Pancreas (tissue), 10 donors: ENCODE results near the gene RACK1. TPM values are rescaled to one million over a fixed set of nuclear protein-coding genes. Genes with fewer than 3 reads are reported as not detected.
A peak's percentile ranks its signal among the peaks of the same experiment; 100 is the strongest.
"Not testable (repeated sequence)": the region's sequence is repeated elsewhere in the genome, so short reads cannot be mapped to it uniquely, and the experiment has no call there.

Experiments used
- ATAC-seq, 4 donors: fragments of 200-7000 bp; cut with Tn5 transposase; one replicate each; pipeline versions ENCODE4 v1.8.0 to v1.9.1; 2020; ENCODE audit warnings: mild to moderate bottlenecking in 4 of 4, moderate library complexity in 4 of 4
- DNase-seq, 6 donors: peaks; one replicate each; pipeline ENCODE4 v3.0.0-alpha.2; 2020
- FAIRE-seq: peaks from 2 replicates; lab custom pipeline; 2012; peaks lifted over from hg19 to GRCh38; lab: Jason Lieb, UNC
- H3K27ac ChIP-seq, 4 donors: fragments of 200-600 bp; sonication (generic); 1 replicate in 3 of 4; 2 replicates in 1 of 4; pipeline versions ENCODE4 v1.5.0 to v1.8.0; 2020
- H3K27me3 ChIP-seq, 4 donors: fragments of 200-600 bp; one replicate each; pipeline ENCODE4 v1.8.0; 2021
- H3K36me3 ChIP-seq, 3 donors: fragments of 200-600 bp; sonication (generic) in 1 of 3; one replicate each; pipeline versions ENCODE4 v1.5.0 to v1.8.0; 2020 to 2021
- H3K4me1 ChIP-seq, 3 donors: fragments of 200-600 bp; one replicate each; pipeline ENCODE4 v1.8.0; 2021
- H3K4me3 ChIP-seq, 4 donors: fragments of 200-600 bp; sonication (generic) in 2 of 4; one replicate each; pipeline versions ENCODE4 v1.5.0 to v1.8.0; 2020 to 2021
- H3K9me3 ChIP-seq, 4 donors: fragments of 200-600 bp; one replicate each; pipeline ENCODE4 v1.8.0; 2021
- CTCF ChIP-seq, 4 donors: fragments of 200-600 bp; sonication (generic) in 3 of 4; IDR thresholded peaks; one replicate each; pipeline versions ENCODE4 v1.5.0 to v1.8.0; 2021; ENCODE audit warnings: antibody characterized with exemption in 4 of 4
- WGBS, 2 donors: extraction: QIAGEN DNeasy Blood & Tissue Kit; methylation state at CpG; one replicate each; pipeline ENCODE4 v1.1.7; 2013; 5-methylcytosine and 5-hydroxymethylcytosine counted together
- intact Hi-C, 3 donors: fragments of 100-400 bp; cut with DNase I; formaldehyde crosslinking; loops; one replicate each; pipeline versions ENCODE4 v1.11.1 to v1.14.2; 2022
- polyA plus RNA-seq, 2 donors: library from polyadenylated mRNA; stranded (reverse); fragments of 200-250 nt; gene quantifications; one replicate each; pipeline ENCODE4 v1.2.3, GENCODE V29; 2013
- total RNA-seq, 6 donors: library from RNA; stranded (reverse); fragmentation: NEBNext Ultra II Directional in 4 of 6; extraction: Animal tissue kit (Norgen Biotek cat#: 25700) in 4 of 6; gene quantifications; one replicate each; pipeline versions ENCODE4 v1.2.1 to v1.2.4, GENCODE V29; 2021 to 2023
- donor health status: healthy with polysubstance abuse.
- donor health status: DM: no; HTN: no; CAD: no; lungs with moderate emphysema.
- donor health status: DM: no; HTN: no; CAD: no.
- donor health status: control.
- donor health status: control.
- donor health status: Bipolar disorder and iron deficiency.
- donor health status: DM: yes; HTN: yes; CAD: no.
- donor health status: DM: no; HTN: no; CAD: no.
- donor health status: DM: no; HTN: no; CAD: no.
- donor health status: DM: yes; HTN: yes; CAD: no.

The RACK1 gene
- total and polyA plus RNA-seq, 8 donors, result 974 to 1,629 (median 1,233) TPM

DNA sequence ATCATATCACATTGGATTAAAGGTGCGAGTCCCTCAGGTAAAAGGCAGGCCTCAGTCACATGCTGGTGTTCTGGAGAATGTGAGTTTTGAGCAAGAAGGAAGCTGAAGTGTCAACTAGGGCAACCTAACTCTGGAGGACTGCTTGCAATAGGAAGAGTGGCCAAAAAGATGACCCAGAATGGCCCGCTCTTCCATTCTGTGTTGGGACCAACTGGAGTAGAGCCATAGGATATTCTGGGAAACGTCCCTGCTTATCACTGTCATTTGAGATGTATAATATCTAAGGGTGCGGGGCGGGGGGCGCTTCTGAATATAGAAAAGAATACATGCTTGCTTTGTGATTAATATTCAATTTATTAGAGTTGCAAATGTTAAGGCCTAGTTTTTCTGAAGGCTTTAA is 31.6 kb downstream of the RACK1 start:
- no peak for TF ChIP-seq CTCF (IDR thresholded peaks at IDR 0.05)
- Histone ChIP-seq H3K4me1 (peaks cover 0 to 8% (median 0%) of the 10 kb centered on the region in 3 donors), H3K36me3 (no peaks in the 10 kb centered on the region), H3K4me3 (no peak overlapping the region), H3K27ac (no peak overlapping the region), H3K27me3 (no peaks in the 10 kb centered on the region), H3K9me3 (no peaks in the 10 kb centered on the region)
- no peak for ATAC-seq
- DNase-seq, result no peak
- WGBS, 2 donors, result 89 to 93% methylated on average over 6 of the region's 6 CpGs
- intact Hi-C loops, result no loop called here
- FAIRE-seq, result no peak

DNA sequence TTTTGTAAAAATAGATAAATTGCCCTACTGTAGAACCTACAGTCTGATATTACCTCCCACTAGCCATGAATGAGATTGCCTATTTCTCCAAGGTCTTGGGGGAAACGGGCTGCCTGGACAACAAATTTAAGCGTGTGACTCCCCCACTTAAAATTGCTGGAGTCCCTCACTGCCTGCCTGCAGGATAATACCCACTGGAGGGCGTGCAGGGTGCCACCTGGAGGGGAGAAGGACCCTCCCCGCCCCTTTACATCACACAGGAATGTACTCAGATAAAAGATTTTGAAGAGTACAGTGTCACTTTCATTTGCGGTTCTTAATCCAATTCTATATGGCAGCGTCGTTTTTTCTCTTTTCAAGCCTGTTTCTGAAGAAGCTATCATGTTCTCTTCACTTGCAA is 32.5 kb downstream of the RACK1 start:
- H3K9me3 ChIP-seq, result no peaks in the 10 kb centered on the region
- H3K27me3 ChIP-seq, result no peaks in the 10 kb centered on the region
- no peak for TF ChIP-seq CTCF (IDR thresholded peaks at IDR 0.05)
- no peaks in the 10 kb centered on the region for H3K36me3 ChIP-seq
- no peak for FAIRE-seq
- WGBS, 2 donors, result 63 to 64% methylated on average over 7 of the region's 7 CpGs
- H3K27ac ChIP-seq, result no peak overlapping the region
- no peak for DNase-seq
- ATAC-seq, result no peak
- peaks cover 0 to 3% (median 0%) of the 10 kb centered on the region in 3 donors for H3K4me1 ChIP-seq
- intact Hi-C loops, result no loop called here
- no peak overlapping the region for H3K4me3 ChIP-seq

DNA sequence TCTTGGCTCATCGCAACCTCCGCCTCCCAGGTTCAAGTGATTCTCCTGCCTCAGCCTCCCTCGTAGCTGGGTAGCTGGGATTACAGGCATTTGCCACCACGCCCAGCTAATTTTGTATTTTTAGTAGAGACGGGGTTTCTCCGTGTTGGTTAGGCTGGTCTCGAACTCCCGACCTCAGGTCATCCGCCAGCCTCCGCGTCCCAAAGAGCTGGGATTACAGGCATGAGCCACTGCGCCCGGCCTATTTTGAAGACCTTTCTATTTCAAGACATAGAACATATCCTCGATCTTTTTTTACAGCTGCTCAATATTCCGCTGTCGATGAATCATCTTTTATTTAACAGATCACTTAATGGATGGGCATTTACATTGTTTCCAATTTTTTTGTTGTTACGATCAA is 33.0 kb downstream of the RACK1 start:
- DNase-seq, H3K4me3 ChIP-seq, H3K27ac ChIP-seq, H3K4me1 ChIP-seq, FAIRE-seq, H3K27me3 ChIP-seq, ATAC-seq, intact Hi-C loops, H3K36me3 ChIP-seq, H3K9me3 ChIP-seq: not testable (repeated sequence)
- WGBS, 2 donors, result 79 to 84% methylated on average over 17 of the region's 17 CpGs

- H3K36me3 ChIP-seq, DNase-seq, H3K4me3 ChIP-seq, H3K4me1 ChIP-seq, intact Hi-C loops, H3K27me3 ChIP-seq, H3K27ac ChIP-seq, H3K9me3 ChIP-seq, ATAC-seq, FAIRE-seq: not testable (repeated sequence)
- WGBS, 2 donors, result 78 to 80% methylated on average over 11 of the region's 11 CpGs
These were observed 33.6 kb downstream of the RACK1 start for GRCh38 chr5:181210148-181210547.

GRCh38 chr5:181209006-181209405 is 34.7 kb downstream of the RACK1 start:
- ATAC-seq, H3K4me3 ChIP-seq, H3K4me1 ChIP-seq, DNase-seq, H3K27me3 ChIP-seq, intact Hi-C loops, FAIRE-seq, H3K36me3 ChIP-seq, H3K27ac ChIP-seq, H3K9me3 ChIP-seq: not testable (repeated sequence)
- 79 to 86% methylated on average over 24 of the region's 24 CpGs for WGBS, 2 donors

DNA sequence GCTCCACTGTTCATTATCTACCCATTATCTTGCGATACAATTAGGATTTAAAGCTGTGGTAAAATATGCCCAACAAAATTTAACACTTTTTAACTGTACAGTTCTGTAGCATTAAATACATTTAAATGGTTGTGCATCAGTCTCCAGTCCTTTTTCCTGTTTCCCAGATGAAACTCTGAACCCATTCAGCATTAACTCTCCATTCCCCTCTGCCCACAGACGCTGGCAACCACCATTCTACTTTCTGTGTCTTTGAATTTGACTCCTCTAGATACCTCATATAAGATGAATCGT is 35.8 kb downstream of the RACK1 start:
- no peaks in the 10 kb centered on the region for H3K36me3 ChIP-seq
- H3K27me3 ChIP-seq, result no peaks in the 10 kb centered on the region
- peaks cover 0 to 8% (median 0%) of the 10 kb centered on the region in 3 donors for H3K4me1 ChIP-seq
- intact Hi-C loops, result no loop called here
- no peak for TF ChIP-seq CTCF (IDR thresholded peaks at IDR 0.05)
- ATAC-seq (no peak), FAIRE-seq (no peak), DNase-seq (no peak)
- H3K27ac ChIP-seq, result peak overlapping the region in 2 of 4 donors; percentile 57 to 64
- H3K9me3 ChIP-seq, result no peaks in the 10 kb centered on the region
- H3K4me3 ChIP-seq, result no peak overlapping the region
- 35 to 36% methylated on average over 3 of the region's 3 CpGs for WGBS, 2 donors
